GM18499 (cell line): ENCODE measurements around the gene GAD2.

Experiments
- ATAC-seq: cut with Tn5 transposase; IDR thresholded peaks from one replicate; pipeline ENCODE4 v1.9.1; 2021; ENCODE audit warnings: moderate number of reproducible peaks; ENCODE audit not compliant: insufficient read depth, unreplicated experiment

The GAD2 gene

GRCh38 chr10:26220901-26221300 lies 4.3 kb downstream of the GAD2 start:
- no peak for ATAC-seq

- no peak for ATAC-seq
Observed at GRCh38 chr10:26221541-26221940, 5.0 kb downstream of the GAD2 start.

DNA sequence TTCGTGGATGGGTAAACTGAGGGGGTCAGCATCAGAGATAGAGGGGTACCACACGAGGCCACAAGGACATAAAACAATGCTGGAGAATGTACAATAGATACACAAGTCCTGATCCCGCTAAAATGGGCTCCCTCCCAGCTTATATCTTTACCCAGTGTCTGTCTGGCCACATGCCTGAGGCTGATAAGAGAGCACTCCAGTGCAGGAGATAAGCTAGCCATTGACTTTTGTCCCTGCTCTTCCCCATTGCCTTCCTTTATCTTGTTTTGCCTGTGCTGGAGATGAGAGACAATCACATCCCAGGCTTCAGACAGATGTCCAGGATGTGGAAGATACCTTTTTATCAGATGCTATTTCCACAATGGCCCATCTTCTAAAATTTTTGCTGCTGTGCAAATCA lies 6.0 kb downstream of the GAD2 start:
- no peak for ATAC-seq

GRCh38 chr10:26225322-26225721 lies 8.7 kb downstream of the GAD2 start:
- no peak for ATAC-seq

DNA sequence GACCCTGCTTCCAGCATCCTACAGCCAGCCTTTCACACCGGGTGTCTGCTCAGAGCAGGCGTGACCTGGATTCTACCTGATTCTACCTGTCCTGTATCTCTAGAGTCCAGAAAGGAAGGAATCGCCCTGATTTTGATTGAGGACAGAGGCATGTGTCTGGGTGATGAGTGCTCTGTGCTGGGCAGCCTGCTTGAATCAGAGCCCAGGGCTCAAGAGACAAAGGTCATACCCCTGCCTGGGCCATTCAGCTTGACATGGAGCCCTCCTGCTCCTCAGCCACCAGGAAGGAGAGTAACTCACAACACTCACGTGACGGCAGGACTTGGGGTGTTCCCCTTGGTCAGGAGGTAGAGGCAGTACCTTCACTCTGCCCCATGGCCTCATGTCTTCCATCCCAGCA lies 11.2 kb downstream of the GAD2 start:
- ATAC-seq = no peak

DNA sequence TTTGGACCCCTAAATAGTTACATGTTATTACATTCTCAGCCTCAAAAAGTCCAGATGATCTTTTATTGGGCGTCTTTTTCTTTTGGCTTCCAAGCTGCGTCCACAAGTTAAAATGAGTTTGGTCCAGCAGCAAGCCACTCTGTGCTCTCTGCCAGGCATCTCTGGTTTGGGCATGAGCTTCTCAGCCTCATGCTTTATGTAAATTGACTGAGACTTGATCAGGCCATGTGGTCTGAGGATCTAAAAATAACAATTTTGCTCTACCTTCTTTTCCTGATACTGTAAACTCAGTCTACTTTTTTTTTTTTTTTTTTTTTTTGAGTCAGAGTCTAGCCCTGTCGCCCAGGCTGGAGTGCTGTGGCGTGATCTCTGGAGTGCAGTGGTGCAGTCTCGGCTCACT lies 15.6 kb downstream of the GAD2 start:
- ATAC-seq = no peak

- no peak for ATAC-seq
Observed at GRCh38 chr10:26235761-26236160, 19.2 kb downstream of the GAD2 start.

- no peak for ATAC-seq
Observed at GRCh38 chr10:26238378-26238777, 21.8 kb downstream of the GAD2 start.

GRCh38 chr10:26242706-26243350 lies 26.3 kb downstream of the GAD2 start:
- ATAC-seq = no peak

- no peak for ATAC-seq
Observed at GRCh38 chr10:26243351-26243720, 26.8 kb downstream of the GAD2 start.

- ATAC-seq = no peak
Observed at GRCh38 chr10:26249681-26250080, 33.1 kb downstream of the GAD2 start.

- ATAC-seq = no peak
Observed at GRCh38 chr10:26251925-26252324, 35.4 kb downstream of the GAD2 start.

DNA sequence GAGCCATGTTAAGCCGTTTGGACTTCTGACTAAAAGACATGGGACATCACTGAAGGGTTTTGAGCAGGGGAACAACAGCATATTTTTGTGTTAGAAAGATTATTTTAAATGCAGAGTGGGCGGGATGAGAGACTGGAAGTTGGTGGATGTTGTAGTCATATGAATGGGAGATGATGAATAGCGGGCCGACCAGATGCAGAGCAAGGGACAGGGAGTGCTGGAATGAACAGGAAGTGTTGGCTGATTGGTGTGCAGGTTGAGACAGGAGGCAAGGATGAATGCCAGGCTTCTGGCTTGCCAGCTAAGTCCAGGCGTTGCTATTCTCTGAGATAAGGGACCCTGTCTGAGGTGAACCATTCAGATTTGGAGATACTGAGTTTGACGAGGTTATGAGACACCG lies 38.0 kb downstream of the GAD2 start:
- no peak for ATAC-seq

DNA sequence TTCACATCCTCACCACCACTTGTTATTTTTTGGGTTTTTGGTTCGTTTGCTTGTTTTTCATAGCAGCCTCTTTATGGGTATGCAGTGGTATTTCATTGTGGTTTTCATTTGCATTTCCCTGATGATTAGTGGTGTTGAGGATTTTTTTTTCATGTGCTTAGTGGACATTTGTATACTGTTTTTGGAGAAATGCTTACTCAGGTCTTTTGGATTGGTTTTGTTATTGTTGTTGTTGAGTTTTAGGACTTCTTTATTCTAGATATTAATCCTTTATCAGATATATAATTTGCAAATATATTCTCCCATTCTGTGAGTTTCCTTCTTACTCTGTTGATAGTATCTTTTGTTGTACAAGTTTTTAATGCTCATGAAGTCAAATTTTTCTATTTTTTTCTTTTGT lies 42.8 kb downstream of the GAD2 start:
- ATAC-seq = no peak

DNA sequence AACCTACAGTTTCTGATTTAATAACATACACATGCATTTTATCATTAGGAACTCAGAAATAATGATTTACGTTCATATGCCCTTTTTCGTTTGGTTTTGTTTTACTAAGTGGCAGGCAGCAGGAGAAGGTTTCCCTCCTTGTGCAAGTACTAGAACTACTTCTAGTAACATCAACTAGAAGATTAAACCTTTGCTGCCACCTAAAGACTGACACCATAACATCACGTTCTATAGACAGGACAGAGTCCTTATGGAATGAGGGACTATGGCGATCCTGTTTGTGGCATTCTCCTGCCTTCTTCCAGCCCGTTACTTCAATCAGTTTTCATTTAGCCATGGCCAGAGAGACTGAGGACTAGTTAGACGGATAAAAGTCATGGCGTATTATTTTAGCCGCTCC lies 53.2 kb downstream of the GAD2 start:
- no peak for ATAC-seq

- ATAC-seq = no peak
Observed at GRCh38 chr10:26274391-26274790, 57.8 kb downstream of the GAD2 start.

- ATAC-seq = no peak
Observed at GRCh38 chr10:26278295-26278694, 61.7 kb downstream of the GAD2 start.

DNA sequence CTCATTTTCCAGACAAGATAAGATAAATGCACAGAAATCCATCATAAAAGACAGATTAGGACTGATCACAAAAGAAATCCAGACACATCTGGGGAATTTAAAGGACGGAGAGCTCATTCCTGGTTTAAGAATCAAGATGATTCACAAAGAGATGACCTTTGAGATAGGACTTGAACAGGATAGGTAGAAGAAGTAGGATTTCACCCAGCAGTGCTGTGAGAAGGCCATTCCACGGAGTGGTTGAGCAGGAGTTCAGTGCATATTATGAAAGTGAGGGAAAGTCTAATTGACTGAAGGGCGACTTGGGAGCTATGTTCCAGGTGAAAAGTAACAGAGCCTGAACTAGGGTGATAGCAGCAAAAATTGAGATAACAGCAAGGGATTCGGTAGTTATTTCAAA lies 73.7 kb downstream of the GAD2 start:
- no peak for ATAC-seq

GRCh38 chr10:26291721-26292480 lies 75.3 kb downstream of the GAD2 start:
- ATAC-seq = no peak

DNA sequence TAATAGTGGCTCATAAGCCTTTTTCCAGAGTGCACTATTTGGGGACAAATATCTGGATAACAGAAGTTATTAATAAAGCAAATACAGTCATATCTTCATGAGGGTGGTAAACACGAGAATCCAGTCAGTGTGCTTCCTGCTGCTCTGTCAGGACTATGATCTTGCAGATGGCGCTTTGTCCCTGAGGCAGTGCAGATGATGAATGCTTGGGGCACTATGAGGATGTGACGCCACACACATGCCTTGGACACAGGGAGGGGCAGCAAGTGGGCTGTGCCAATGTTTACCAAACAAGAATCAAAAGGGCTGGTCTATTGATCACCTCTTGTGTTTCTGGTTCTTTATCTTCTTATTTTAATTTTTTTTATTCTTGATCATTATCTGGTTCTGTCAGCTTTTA lies 79.8 kb downstream of the GAD2 start:
- ATAC-seq = no peak

DNA sequence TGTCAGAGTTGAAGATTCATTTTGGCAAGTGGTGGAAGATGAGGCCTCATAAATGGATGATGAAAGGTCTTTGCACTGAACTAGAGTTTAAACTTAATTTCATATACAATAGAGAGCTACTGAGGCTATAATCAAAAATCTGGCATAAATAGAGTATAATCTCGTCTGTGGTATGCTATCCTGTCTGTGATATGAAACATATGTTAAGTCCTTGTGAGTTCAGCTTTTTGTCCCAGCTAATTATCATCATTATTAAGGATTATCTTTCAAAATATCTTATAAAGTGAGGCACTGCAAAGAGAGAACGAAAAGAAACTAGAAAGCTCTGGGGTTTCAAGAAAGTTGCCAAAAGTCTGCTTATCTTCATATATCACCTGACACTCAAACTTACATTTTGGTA lies 83.4 kb downstream of the GAD2 start:
- no peak for ATAC-seq

DNA sequence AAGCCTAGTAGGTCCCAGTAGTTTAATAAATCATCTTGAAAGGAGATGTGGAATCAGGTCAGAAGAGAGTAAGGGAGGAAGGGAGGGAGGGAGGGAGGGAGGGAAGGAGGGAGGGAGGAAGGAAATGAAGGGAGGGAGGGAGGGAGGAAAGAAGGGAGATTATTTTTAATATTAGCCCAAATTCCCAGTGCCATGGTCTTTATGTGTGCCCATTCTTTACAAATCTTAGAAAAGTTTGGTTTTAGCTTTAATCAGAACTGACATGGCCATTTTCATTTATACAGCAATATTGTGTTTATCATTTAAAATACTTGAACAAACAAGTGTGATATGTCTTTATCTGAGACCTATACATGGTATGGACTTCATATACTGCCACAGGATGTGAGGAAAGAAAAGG lies 86.8 kb downstream of the GAD2 start:
- no peak for ATAC-seq
